B cell (primary cell): ENCODE results near the gene HSPB6. TPM values are rescaled to one million over a fixed set of nuclear protein-coding genes. Genes with fewer than 3 reads are reported as not detected.

Experiments used
- ATAC-seq: fragments of 200-7000 bp; cut with Tn5 transposase; one replicate; pipeline ENCODE4 v1.10.0; 2021; ENCODE audit warnings: low read depth, mild to moderate bottlenecking, moderate number of reproducible peaks, moderate library complexity
- CTCF ChIA-PET: fragments of 350-600 bp; sonication (Branson Sonifier 250); formaldehyde crosslinking; loops from one replicate; lab custom pipeline; 2021; ENCODE audit warnings: antibody characterized with exemption, inconsistent platforms; lab: Charles Lee
- POLR2A ChIA-PET: fragments of 350-600 bp; sonication (Branson Sonifier 250); formaldehyde crosslinking; loops from one replicate; lab custom pipeline; 2021; ENCODE audit warnings: antibody characterized with exemption; lab: Charles Lee
- DNase-seq: peaks from one replicate; pipeline ENCODE4 v3.0.0; 2013
- H2AFZ ChIP-seq: 2 replicates; pipeline ENCODE4 v1.6.1; 2012; ENCODE audit warnings: mild to moderate bottlenecking, low read depth, low read length; ENCODE audit not compliant: insufficient read depth, poor library complexity, severe bottlenecking
- H3K27ac ChIP-seq, 2 donors: 1 replicate in 1 of 2; 2 replicates in 1 of 2; pipeline ENCODE4 v1.5.1; 2012 to 2013; ENCODE audit warnings: low read length in 2 of 2, mild to moderate bottlenecking in 2 of 2, moderate library complexity in 1 of 2
- H3K27me3 ChIP-seq, 4 experiments: fragments of 200-600 bp in 1 of 4; sonication (generic) in 1 of 4; replicated peaks in 1 of 4; 1 replicate in 2 of 4; 2 replicates in 2 of 4; pipeline versions ENCODE4 v1.6.1 to v1.7.0; 2013 to 2016; ENCODE audit warnings: low read length in 3 of 4, mild to moderate bottlenecking in 2 of 4, mixed read lengths in 1 of 4, moderate library complexity in 1 of 4; ENCODE audit not compliant: insufficient read depth in 4 of 4, control insufficient read depth in 3 of 4; ENCODE audit errors: control extremely low read depth in 1 of 4
- H3K36me3 ChIP-seq, 2 experiments: replicated peaks in 1 of 2; 1 replicate in 1 of 2; 2 replicates in 1 of 2; pipeline versions ENCODE4 v1.6.1 to v1.7.1; 2013; ENCODE audit warnings: low read length in 1 of 2; ENCODE audit not compliant: insufficient read depth in 2 of 2, control insufficient read depth in 1 of 2; ENCODE audit errors: control extremely low read depth in 1 of 2, extremely low read depth in 1 of 2
- H3K4me1 ChIP-seq, 2 donors: fragments of 200-600 bp in 1 of 2; sonication (generic) in 1 of 2; 1 replicate in 1 of 2; 2 replicates in 1 of 2; pipeline versions ENCODE4 v1.5.1 to v1.6.1; 2013 to 2017; ENCODE audit warnings: low read length in 2 of 2; ENCODE audit not compliant: control insufficient read depth in 2 of 2, insufficient read depth in 2 of 2
- H3K4me2 ChIP-seq: replicated peaks from 2 replicates; pipeline ENCODE3; 2012; ENCODE audit warnings: mild to moderate bottlenecking, low read depth, low read length; ENCODE audit not compliant: poor library complexity, severe bottlenecking
- H3K4me3 ChIP-seq, 5 experiments: fragments of 200-600 bp in 1 of 5; sonication (generic) in 1 of 5; 1 replicate in 3 of 5; 2 replicates in 2 of 5; pipeline versions ENCODE4 v1.5.1 to v1.7.0; 2011 to 2016; ENCODE audit warnings: low read length in 4 of 5, mild to moderate bottlenecking in 4 of 5, low read depth in 2 of 5, control low read depth in 1 of 5, moderate library complexity in 1 of 5; ENCODE audit not compliant: insufficient read depth in 1 of 5; ENCODE audit errors: control extremely low read depth in 1 of 5, extremely low read depth in 1 of 5
- H3K79me2 ChIP-seq: fragments of 200-600 bp; sonication (generic); one replicate; pipeline ENCODE4 v1.6.0; 2016; ENCODE audit warnings: low read length; ENCODE audit not compliant: control insufficient read depth, insufficient read depth
- H3K9ac ChIP-seq: fragments of 200-600 bp; sonication (generic); 2 replicates; pipeline ENCODE4 v1.6.1; 2017; ENCODE audit warnings: mild to moderate bottlenecking, low read length, moderate library complexity
- H3K9me3 ChIP-seq, 3 donors: one replicate each; pipeline versions ENCODE4 v1.6.1 to v1.7.1; 2013; ENCODE audit warnings: low read length in 2 of 3; ENCODE audit not compliant: control insufficient read depth in 2 of 3, insufficient read depth in 1 of 3; ENCODE audit errors: control extremely low read depth in 1 of 3
- H4K20me1 ChIP-seq: 2 replicates; pipeline ENCODE4 v1.6.0; 2012; ENCODE audit warnings: mild to moderate bottlenecking, low read length; ENCODE audit not compliant: insufficient read depth, control insufficient read depth, poor library complexity, severe bottlenecking
- H3K27ac Mint-ChIP-seq: one replicate; pipeline ENCODE4 v1.8.0; 2021; ENCODE audit warnings: mixed read lengths
- H3K27me3 Mint-ChIP-seq: one replicate; pipeline ENCODE4 v1.8.0; 2021; ENCODE audit warnings: mixed read lengths
- H3K4me1 Mint-ChIP-seq: one replicate; pipeline ENCODE4 v1.8.0; 2021; ENCODE audit warnings: mixed read lengths
- H3K4me3 Mint-ChIP-seq: one replicate; pipeline ENCODE4 v1.8.0; 2021; ENCODE audit warnings: mixed read lengths
- H3K9me3 Mint-ChIP-seq: one replicate; pipeline ENCODE4 v1.8.0; 2022; ENCODE audit warnings: mixed read lengths; ENCODE audit not compliant: insufficient read depth
- EZH2 ChIP-seq: IDR thresholded peaks from 2 replicates; pipeline ENCODE4 v1.6.1; 2012; ENCODE audit warnings: borderline replicate concordance, low read depth, mild to moderate bottlenecking, moderate library complexity, low read length; ENCODE audit not compliant: insufficient read depth, poor library complexity, severe bottlenecking
- WGBS: methylation state at CpG from one replicate; pipeline ENCODE4 v1.1.5; 2013; ENCODE audit warnings: missing lambda C conversion rate; ENCODE audit not compliant: insufficient coverage; 5-methylcytosine and 5-hydroxymethylcytosine counted together
- intact Hi-C: fragments of 100-400 bp; cut with micrococcal nuclease; formaldehyde crosslinking; loops from one replicate; pipeline ENCODE4 v1.10.0; 2022
- polyA plus RNA-seq: library from polyadenylated mRNA; depleted of rRNA; stranded (reverse); fragments of >200 nt; gene quantifications from 2 replicates; pipeline ENCODE4 v1.2.3, GENCODE V29; 2012
- total RNA-seq, 2 donors: library from RNA; stranded (reverse); fragments of 120-200 nt in 1 of 2; gene quantifications; 1 replicate in 1 of 2; 2 replicates in 1 of 2; pipeline versions ENCODE4 v1.2.3 to v1.2.4, GENCODE V29; 2013 to 2022
- TF ChIP-seq, protein P1 (sequence below): fragments of 200-600 bp; IDR thresholded peaks from one replicate; pipeline ENCODE4 v1.8.0; 2022; ENCODE audit warnings: antibody characterized with exemption, mild to moderate bottlenecking

The HSPB6 gene
- total and polyA plus RNA-seq, 2 donors (not counting 1 experiment from before 2014, with no cell fraction given): not detected

DNA sequence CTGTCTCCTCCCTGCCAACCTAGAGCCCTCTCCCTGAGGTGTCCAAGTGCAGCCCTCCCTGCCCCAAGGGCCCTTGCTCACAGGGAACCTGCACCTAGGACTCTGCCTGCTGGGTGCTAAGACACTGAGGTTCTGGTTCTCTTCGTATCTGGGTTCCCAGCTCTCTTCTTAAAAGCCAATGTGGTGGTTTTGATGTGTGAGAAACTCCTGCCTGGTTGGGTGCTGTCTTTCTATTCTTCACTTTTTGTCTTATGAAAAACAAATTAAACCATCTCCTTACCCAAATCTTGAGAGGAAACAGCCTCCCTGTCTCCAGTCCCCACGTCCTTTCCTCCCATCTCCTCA, 43.4 kb downstream of the HSPB6 start:
- WGBS: 70% methylated on average over 1 of the region's 2 CpGs
- no peak for ATAC-seq
- H3K27me3 ChIP-seq: no peaks in the 10 kb centered on the region
- H3K9ac ChIP-seq: peak overlapping the region; percentile 58
- H3K4me1 Mint-ChIP-seq: peaks cover 64% of the 10 kb centered on the region
- intact Hi-C loops: loop anchor here (10.0 kb wide), 2 partner anchors 191 to 369 kb away; partner anchors contain the start of genes FFAR1, HCST, NFKBID and TYROBP
- no peaks in the 10 kb centered on the region for H3K9me3 ChIP-seq
- H3K27ac ChIP-seq: peak overlapping the region; percentile 85
- no peak for DNase-seq
- no peaks in the 10 kb centered on the region for H3K36me3 ChIP-seq
- H3K4me3 ChIP-seq: peak overlapping the region in 4 of 5 experiments; percentile 39 to 76 (median 51)
- peak overlapping the region; percentile 94 for H3K4me2 ChIP-seq
- H2AFZ ChIP-seq: no peak overlapping the region
- H3K4me1 ChIP-seq: peaks cover 33 to 76% of the 10 kb centered on the region in 2 donors
- POLR2A ChIA-PET: interaction anchor here (1.4 to 4.6 kb wide), 3 partner anchors 11 to 29 kb away, joined by 4 to 53 read pairs (median 6); partner anchors contain the start of gene IGFLR1
- peak overlapping the region; percentile 99 for H3K27ac Mint-ChIP-seq
- no peak for TF ChIP-seq EZH2
- TF ChIP-seq, protein P1, sequence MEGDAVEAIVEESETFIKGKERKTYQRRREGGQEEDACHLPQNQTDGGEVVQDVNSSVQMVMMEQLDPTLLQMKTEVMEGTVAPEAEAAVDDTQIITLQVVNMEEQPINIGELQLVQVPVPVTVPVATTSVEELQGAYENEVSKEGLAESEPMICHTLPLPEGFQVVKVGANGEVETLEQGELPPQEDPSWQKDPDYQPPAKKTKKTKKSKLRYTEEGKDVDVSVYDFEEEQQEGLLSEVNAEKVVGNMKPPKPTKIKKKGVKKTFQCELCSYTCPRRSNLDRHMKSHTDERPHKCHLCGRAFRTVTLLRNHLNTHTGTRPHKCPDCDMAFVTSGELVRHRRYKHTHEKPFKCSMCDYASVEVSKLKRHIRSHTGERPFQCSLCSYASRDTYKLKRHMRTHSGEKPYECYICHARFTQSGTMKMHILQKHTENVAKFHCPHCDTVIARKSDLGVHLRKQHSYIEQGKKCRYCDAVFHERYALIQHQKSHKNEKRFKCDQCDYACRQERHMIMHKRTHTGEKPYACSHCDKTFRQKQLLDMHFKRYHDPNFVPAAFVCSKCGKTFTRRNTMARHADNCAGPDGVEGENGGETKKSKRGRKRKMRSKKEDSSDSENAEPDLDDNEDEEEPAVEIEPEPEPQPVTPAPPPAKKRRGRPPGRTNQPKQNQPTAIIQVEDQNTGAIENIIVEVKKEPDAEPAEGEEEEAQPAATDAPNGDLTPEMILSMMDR: no peak
- peak overlapping the region; percentile 98 for H3K4me3 Mint-ChIP-seq
- peaks cover 25% of the 10 kb centered on the region for H3K79me2 ChIP-seq
- H4K20me1 ChIP-seq: peaks cover 3% of the 10 kb centered on the region
- no peaks in the 10 kb centered on the region for H3K9me3 Mint-ChIP-seq
- CTCF ChIA-PET: interaction anchor here (2.6 to 6.5 kb wide), 4 partner anchors 11 to 21 kb away, joined by 8 to 123 read pairs (median 28); no protein-coding TSS in a partner anchor
- H3K27me3 Mint-ChIP-seq: no peaks in the 10 kb centered on the region
